ENCODE data around the gene DNM3. TPM values are rescaled to one million over a fixed set of nuclear protein-coding genes. Genes with fewer than 3 reads are reported as not detected.

Gene DNM3
- total and polyA plus RNA-seq, 2 donors (not counting 3 experiments of a cell fraction or from before 2014, with no cell fraction given), result 1.4 to 2.5 TPM

- Histone ChIP-seq H3K79me2 (ENCODE audit: control insufficient read depth, insufficient read depth, low read length) (no peaks in the 10 kb centered on the region), H3K27ac (ENCODE audit: insufficient read depth, low read depth, low read length) (no peak overlapping the region), H3K4me1 (ENCODE audit: control insufficient read depth, extremely low read depth, insufficient read depth, low read length) (peaks cover 3% of the 10 kb centered on the region), H4K20me1 (replicated peaks; ENCODE audit: control insufficient read depth, extremely low read depth, insufficient read depth, low read length) (no peaks in the 10 kb centered on the region), H3K27me3 (ENCODE audit: control insufficient read depth in 2 of 2, insufficient read depth in 2 of 2, low read length in 2 of 2) (no peaks in the 10 kb centered on the region), H3K36me3 (ENCODE audit: control insufficient read depth in 2 of 2, extremely low read depth in 1 of 2, insufficient read depth in 2 of 2, low read length in 2 of 2) (no peaks in the 10 kb centered on the region), H3K9ac (replicated peaks; ENCODE audit: extremely low read depth, insufficient read depth, low read length) (no peak overlapping the region), H3K9me3 (replicated peaks; ENCODE audit: control insufficient read depth, insufficient read depth, low read length) (no peaks in the 10 kb centered on the region), H3K4me3 (replicated peaks in 1 of 3; ENCODE audit: insufficient read depth in 1 of 3, low read depth in 1 of 3, low read length in 3 of 3) (no peak overlapping the region), H3K4me2 (ENCODE audit: insufficient read depth, low read length) (no peak overlapping the region), H2AFZ (ENCODE audit: low read depth, low read length) (no peak overlapping the region), H3K9me1 (replicated peaks; ENCODE audit: control insufficient read depth, extremely low read depth, insufficient read depth, low read length) (peaks cover 2% of the 10 kb centered on the region)
- dilution Hi-C loops (cut with MboI; ENCODE audit: extremely low pct_ligation_motif_present, low sequenced_read_pairs) (no loop called here), intact Hi-C loops (cut with micrococcal nuclease) (no loop called here)
- ChIA-PET POLR2A (no interaction called here), CTCF (no interaction called here)
- BruUV-seq (replicated peaks), result no TSS peak
- TF ChIP-seq MAX (IDR thresholded peaks at IDR 0.05; ENCODE audit: insufficient read depth, insufficient read length) (no peak), JUN (IDR thresholded peaks at IDR 0.05; ENCODE audit: borderline replicate concordance, insufficient read depth, insufficient read length, low read depth) (no peak)
- no peak for FAIRE-seq
- no peak for DNase-seq (ENCODE audit: low read depth, low spot score)
Measured at GRCh38 chr1:171939740-171940139, 98.4 kb downstream of the DNM3 start.

GRCh38 chr1:171940368-171940767 is 99.1 kb downstream of the DNM3 start:
- H4K20me1 ChIP-seq (replicated peaks; ENCODE audit: control insufficient read depth, extremely low read depth, insufficient read depth, low read length), result no peaks in the 10 kb centered on the region

More at GRCh38 chr1:171940368-171940767, 99.1 kb downstream of the DNM3 start:
- TF ChIP-seq CTCF (IDR thresholded peaks at IDR 0.05; ENCODE audit: extremely low read depth in 1 of 2, insufficient read depth in 1 of 2, low read depth in 1 of 2, low read length in 2 of 2), result no peak
- no peak for TF ChIP-seq EZH2 (IDR thresholded peaks at IDR 0.05; ENCODE audit: borderline replicate concordance, low read depth, low read length, severe bottlenecking)
- no peak overlapping the region for H3K9ac ChIP-seq (replicated peaks; ENCODE audit: extremely low read depth, insufficient read depth, low read length)
- FAIRE-seq, result no peak
- no peaks in the 10 kb centered on the region for H3K9me3 ChIP-seq (replicated peaks; ENCODE audit: control insufficient read depth, insufficient read depth, low read length)
- H3K27ac ChIP-seq (ENCODE audit: insufficient read depth, low read depth, low read length), result no peak overlapping the region
- H3K9me1 ChIP-seq (replicated peaks; ENCODE audit: control insufficient read depth, extremely low read depth, insufficient read depth, low read length), result peaks cover 2% of the 10 kb centered on the region
- H3K4me3 ChIP-seq (replicated peaks in 1 of 3; ENCODE audit: insufficient read depth in 1 of 3, low read depth in 1 of 3, low read length in 3 of 3), result no peak overlapping the region
- no peak overlapping the region for H2AFZ ChIP-seq (ENCODE audit: low read depth, low read length)
- no TSS peak for BruUV-seq (replicated peaks)
- peaks cover 3% of the 10 kb centered on the region for H3K4me1 ChIP-seq (ENCODE audit: control insufficient read depth, extremely low read depth, insufficient read depth, low read length)
- CTCF ChIA-PET, result no interaction called here
- intact Hi-C loops (cut with micrococcal nuclease), result no loop called here
- no peaks in the 10 kb centered on the region for H3K79me2 ChIP-seq (ENCODE audit: control insufficient read depth, insufficient read depth, low read length)
- no peak overlapping the region for H3K4me2 ChIP-seq (ENCODE audit: insufficient read depth, low read length)
- POLR2A ChIA-PET, result no interaction called here
- DNase-seq (ENCODE audit: low read depth, low spot score), result no peak
- H3K36me3 ChIP-seq (ENCODE audit: control insufficient read depth in 2 of 2, extremely low read depth in 1 of 2, insufficient read depth in 2 of 2, low read length in 2 of 2), result no peaks in the 10 kb centered on the region
- no peaks in the 10 kb centered on the region for H3K27me3 ChIP-seq (ENCODE audit: control insufficient read depth in 2 of 2, insufficient read depth in 2 of 2, low read length in 2 of 2)
- dilution Hi-C loops (cut with MboI; ENCODE audit: extremely low pct_ligation_motif_present, low sequenced_read_pairs), result no loop called here
